GM12878 (cell line): ENCODE measurements around the gene AVEN. TPM values are rescaled to one million over a fixed set of nuclear protein-coding genes. Genes with fewer than 3 reads are reported as not detected.
A peak's percentile ranks its signal among the peaks of the same experiment; 100 is the strongest.

Source experiments
- ATAC-seq: fragments of 200-7000 bp; cut with Tn5 transposase; 3 replicates; pipeline ENCODE4 v1.9.1; 2020; ENCODE audit warnings: mild to moderate bottlenecking, moderate library complexity
- BruUV-seq: library from RNA; stranded (reverse); fragments of 400-500 nt; replicated peaks from 2 replicates; lab custom pipeline; 2021; lab: Mats Ljungman, UMichigan
- CTCF ChIA-PET: fragments of 300-600 bp; sonication (Branson Sonifier 250); formaldehyde crosslinking; extraction: SDS; loops from one replicate; lab custom pipeline; 2021; ENCODE audit warnings: inconsistent platforms; lab: Yijun Ruan, JAX
- POLR2A ChIA-PET: fragments of 350-600 bp; formaldehyde crosslinking; extraction: SDS; loops from one replicate; lab custom pipeline; 2021; ENCODE audit warnings: inconsistent platforms; lab: Charles Lee
- RAD21 ChIA-PET: fragments of 300-600 bp; sonication (Branson Sonifier 250); formaldehyde crosslinking; loops from one replicate; lab custom pipeline; 2023; ENCODE audit warnings: antibody characterized with exemption; ENCODE audit not compliant: unreplicated experiment; lab: Charles Lee
- SMC1A ChIA-PET: fragments of 300-600 bp; sonication (Branson Sonifier 250); formaldehyde crosslinking; loops from one replicate; lab custom pipeline; 2023; ENCODE audit not compliant: unreplicated experiment, uncharacterized antibody; lab: Charles Lee
- DNase-seq: peaks from one replicate; pipeline ENCODE4 v3.0.0-alpha.2; 2011; ENCODE audit warnings: low read depth, low spot score
- FAIRE-seq: peaks from 3 replicates; lab custom pipeline; 2011; peaks lifted over from hg19 to GRCh38; lab: Jason Lieb, UNC
- H2AFZ ChIP-seq: 2 replicates; pipeline ENCODE4 v1.6.0; 2011; ENCODE audit warnings: low read depth, low read length, control low read depth; ENCODE audit not compliant: control insufficient read depth
- H3K27ac ChIP-seq: 2 replicates; pipeline ENCODE4 v1.5.1; 2011; ENCODE audit warnings: control low read depth; ENCODE audit not compliant: control insufficient read depth, insufficient read depth
- H3K27me3 ChIP-seq, 2 experiments: replicated peaks in 1 of 2; 2 replicates each; pipeline versions ENCODE4 v1.6.0 to v1.6.1; 2011; ENCODE audit warnings: low read length in 1 of 2; ENCODE audit not compliant: control insufficient read depth in 2 of 2, insufficient read depth in 2 of 2
- H3K36me3 ChIP-seq, 2 experiments: 2 replicates each; pipeline ENCODE4 v1.5.1; 2011; ENCODE audit warnings: low read length in 1 of 2; ENCODE audit not compliant: control insufficient read depth in 2 of 2, insufficient read depth in 2 of 2
- H3K4me1 ChIP-seq: 2 replicates; pipeline ENCODE4 v1.6.1; 2011; ENCODE audit warnings: mild to moderate bottlenecking, low read length, moderate library complexity, mixed read lengths; ENCODE audit not compliant: control insufficient read depth, insufficient read depth
- H3K4me2 ChIP-seq: 2 replicates; pipeline ENCODE4 v1.6.0; 2011; ENCODE audit warnings: control low read depth; ENCODE audit not compliant: control insufficient read depth, insufficient read depth
- H3K4me3 ChIP-seq: fragments of 200-600 bp; sonication (generic); 2 replicates; pipeline ENCODE4 v1.5.1; 2016
- H3K79me2 ChIP-seq: 2 replicates; pipeline ENCODE4 v1.6.0; 2011; ENCODE audit warnings: low read length; ENCODE audit not compliant: control insufficient read depth, insufficient read depth
- H3K9ac ChIP-seq: 2 replicates; pipeline ENCODE4 v1.8.0; 2011; ENCODE audit warnings: low read length, control low read depth, mixed read lengths; ENCODE audit not compliant: control insufficient read depth, insufficient read depth
- H3K9me3 ChIP-seq: replicated peaks from 3 replicates; pipeline ENCODE4 v1.5.1; 2011; ENCODE audit warnings: mild to moderate bottlenecking, low read length; ENCODE audit not compliant: control insufficient read depth, insufficient read depth
- H4K20me1 ChIP-seq: 2 replicates; pipeline ENCODE4 v1.6.0; 2011; ENCODE audit not compliant: control insufficient read depth, insufficient read depth
- ATF7 ChIP-seq: fragments of 450-650 bp; IDR thresholded peaks from 2 replicates; pipeline ENCODE4 v1.6.1; 2016; ENCODE audit warnings: low read depth, mild to moderate bottlenecking
- BMI1 ChIP-seq: fragments of 450-650 bp; IDR thresholded peaks from 2 replicates; pipeline ENCODE4 v1.6.1; 2016; ENCODE audit warnings: mild to moderate bottlenecking, moderate library complexity, borderline replicate concordance
- CTCF ChIP-seq, 3 experiments: IDR thresholded peaks in 2 of 3; conservative IDR thresholded peaks in 1 of 3; 2 replicates each; pipeline ENCODE4 v1.5.1; 2011; ENCODE audit warnings: low read depth in 3 of 3, low read length in 3 of 3, mild to moderate bottlenecking in 3 of 3, control low read depth in 2 of 3, moderate library complexity in 2 of 3, inconsistent platforms in 1 of 3, mixed read lengths in 1 of 3; ENCODE audit not compliant: control insufficient read depth in 2 of 3, insufficient read depth in 1 of 3; ENCODE audit errors: extremely low read depth in 1 of 3
- SMARCA5 ChIP-seq: fragments of 450-650 bp; IDR thresholded peaks from 2 replicates; pipeline ENCODE4 v1.6.1; 2017; ENCODE audit warnings: mild to moderate bottlenecking
- WGBS: methylation state at CpG from one replicate; pipeline ENCODE4 v1.1.6; 2016; ENCODE audit warnings: low lambda C conversion rate; ENCODE audit not compliant: insufficient replicate concordance, insufficient coverage; ENCODE audit errors: missing lambda C conversion rate; 5-methylcytosine and 5-hydroxymethylcytosine counted together
- in situ Hi-C: fragments of 300-500 bp; cut with MboI; formaldehyde crosslinking; loops from 9 replicates; pipeline ENCODE4 v1.14.3; 2018; ENCODE audit warnings: mixed read lengths
- intact Hi-C: fragments of 100-400 bp; cut with micrococcal nuclease; formaldehyde crosslinking; loops from one replicate; pipeline ENCODE4 v1.14.2; 2022; ENCODE audit not compliant: unreplicated experiment
- polyA plus RNA-seq, 11 experiments: library from polyadenylated mRNA; depleted of rRNA in 4 of 11; unstranded in 6 of 11; stranded (reverse) in 5 of 11; fragments of >200 nt; fragmentation: Nextera tagmentation in 4 of 11; fragmentation: Illumina TruSeq in 1 of 11; extraction: Ambion mirVana in 4 of 11; extraction: Trizol in 1 of 11; gene quantifications; 1 replicate in 1 of 11; 2 replicates in 10 of 11; pipeline versions ENCODE4 v1.2.1 to v1.2.3, GENCODE V29; 2011 to 2016; ENCODE audit warnings: inconsistent platforms in 2 of 11, missing spikeins in 2 of 11, low read depth in 1 of 11
- total RNA-seq, 4 experiments: library from RNA; depleted of rRNA in 3 of 4; stranded (reverse); fragments of >200 nt in 3 of 4; fragmentation: Illumina TruSeq in 1 of 4; extraction: Trizol in 1 of 4; gene quantifications; 2 replicates each; pipeline versions ENCODE4 v1.2.1 to v1.2.3, GENCODE V29; 2013 to 2021
- TF ChIP-seq, protein P1 (sequence below): IDR thresholded peaks from 2 replicates; pipeline ENCODE4 v1.6.1; 2011; ENCODE audit warnings: low read depth, low read length, improper control_type of control experiment, borderline replicate concordance
- TF ChIP-seq, protein P2 (sequence below): fragments of 450-650 bp; IDR thresholded peaks from 2 replicates; pipeline ENCODE4 v1.6.1; 2016; ENCODE audit warnings: mild to moderate bottlenecking, moderate library complexity, borderline replicate concordance

Gene AVEN
- total and polyA plus RNA-seq, 10 of the 15 experiments (the other 5 are each of a cell fraction or from before 2014, with no cell fraction given), result 1.4 to 15.1 (median 10.5) TPM

DNA sequence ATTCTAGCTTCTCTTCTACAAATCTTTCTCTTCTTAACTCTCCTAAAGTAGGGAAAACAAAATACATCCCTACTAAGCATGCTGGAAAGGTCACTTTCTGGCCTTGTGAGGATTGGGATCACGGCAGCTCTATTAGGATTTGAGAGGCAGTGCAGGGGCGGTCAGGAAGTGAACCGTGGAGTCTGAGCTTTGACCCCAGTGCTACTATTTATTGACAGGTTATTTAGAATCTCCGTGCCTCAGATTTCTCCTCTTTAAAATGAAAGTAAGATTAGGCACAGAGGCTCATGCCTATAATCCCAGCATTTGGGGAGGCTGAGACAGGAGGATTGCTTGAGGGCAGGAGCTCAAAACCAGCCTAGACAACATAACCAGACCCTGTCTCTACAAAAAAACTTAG lies 112.7 kb downstream of the AVEN start:
- no peaks in the 10 kb centered on the region for H3K4me1 ChIP-seq
- no peak overlapping the region for H3K27ac ChIP-seq
- TF ChIP-seq BMI1, result no peak
- no peak for TF ChIP-seq SMARCA5
- TF ChIP-seq, protein P1, sequence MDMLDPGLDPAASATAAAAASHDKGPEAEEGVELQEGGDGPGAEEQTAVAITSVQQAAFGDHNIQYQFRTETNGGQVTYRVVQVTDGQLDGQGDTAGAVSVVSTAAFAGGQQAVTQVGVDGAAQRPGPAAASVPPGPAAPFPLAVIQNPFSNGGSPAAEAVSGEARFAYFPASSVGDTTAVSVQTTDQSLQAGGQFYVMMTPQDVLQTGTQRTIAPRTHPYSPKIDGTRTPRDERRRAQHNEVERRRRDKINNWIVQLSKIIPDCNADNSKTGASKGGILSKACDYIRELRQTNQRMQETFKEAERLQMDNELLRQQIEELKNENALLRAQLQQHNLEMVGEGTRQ, result no peak
- 68% methylated on average over 4 of the region's 4 CpGs for WGBS
- ChIA-PET CTCF (no interaction called here), SMC1A (interaction anchor here (0.8 kb wide), 1 partner anchor 217 kb away, joined by 3 read pairs; no protein-coding TSS in a partner anchor), POLR2A (no interaction called here), RAD21 (no interaction called here)
- ATAC-seq, result no peak
- H3K4me2 ChIP-seq, result no peak overlapping the region
- BruUV-seq, result no TSS peak
- DNase-seq, result no peak
- in situ Hi-C loops, result no loop called here
- H3K36me3 ChIP-seq, result no peaks in the 10 kb centered on the region
- H2AFZ ChIP-seq, result no peak overlapping the region
- no peaks in the 10 kb centered on the region for H3K27me3 ChIP-seq
- no peak for FAIRE-seq
- H3K9ac ChIP-seq, result no peak overlapping the region
- H3K9me3 ChIP-seq, result no peaks in the 10 kb centered on the region
- intact Hi-C loops, result no loop called here
- no peak overlapping the region for H3K4me3 ChIP-seq
- no peaks in the 10 kb centered on the region for H3K79me2 ChIP-seq
- no peaks in the 10 kb centered on the region for H4K20me1 ChIP-seq

DNA sequence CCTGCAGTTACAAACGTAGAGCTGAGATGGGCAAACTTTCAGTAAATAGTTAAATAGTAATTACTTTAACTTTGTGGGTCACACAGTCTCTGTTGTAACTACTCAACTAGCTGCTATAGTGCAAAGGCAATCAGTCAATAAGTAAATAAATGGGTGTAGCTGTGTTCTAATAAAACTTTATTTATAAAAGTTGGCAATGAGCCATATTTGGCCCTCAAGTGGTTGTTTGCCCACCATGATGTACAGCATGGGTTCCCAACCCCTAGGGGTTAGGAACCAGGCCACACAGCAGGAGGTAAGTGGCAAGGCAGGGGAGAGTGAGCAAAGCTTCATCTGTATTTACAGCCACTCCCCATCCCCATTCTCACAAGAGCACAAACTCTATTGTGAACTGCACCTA lies 115.6 kb downstream of the AVEN start:
- BruUV-seq, result no TSS peak
- ATAC-seq (no peak), FAIRE-seq (no peak), DNase-seq (no peak)
- ChIA-PET POLR2A (no interaction called here), SMC1A (interaction anchor here (1.6 kb wide), 1 partner anchor 10 kb away, joined by 3 read pairs; no protein-coding TSS in a partner anchor), RAD21 (no interaction called here), CTCF (interaction anchor here (0.6 to 1.3 kb wide), 3 partner anchors 56 to 591 kb away, joined by 3 read pairs; no protein-coding TSS in a partner anchor)
- H3K4me2 ChIP-seq, result no peak overlapping the region
- no peak overlapping the region for H3K4me3 ChIP-seq
- intact Hi-C loops, result no loop called here
- in situ Hi-C loops, result no loop called here
- TF ChIP-seq, protein P2, sequence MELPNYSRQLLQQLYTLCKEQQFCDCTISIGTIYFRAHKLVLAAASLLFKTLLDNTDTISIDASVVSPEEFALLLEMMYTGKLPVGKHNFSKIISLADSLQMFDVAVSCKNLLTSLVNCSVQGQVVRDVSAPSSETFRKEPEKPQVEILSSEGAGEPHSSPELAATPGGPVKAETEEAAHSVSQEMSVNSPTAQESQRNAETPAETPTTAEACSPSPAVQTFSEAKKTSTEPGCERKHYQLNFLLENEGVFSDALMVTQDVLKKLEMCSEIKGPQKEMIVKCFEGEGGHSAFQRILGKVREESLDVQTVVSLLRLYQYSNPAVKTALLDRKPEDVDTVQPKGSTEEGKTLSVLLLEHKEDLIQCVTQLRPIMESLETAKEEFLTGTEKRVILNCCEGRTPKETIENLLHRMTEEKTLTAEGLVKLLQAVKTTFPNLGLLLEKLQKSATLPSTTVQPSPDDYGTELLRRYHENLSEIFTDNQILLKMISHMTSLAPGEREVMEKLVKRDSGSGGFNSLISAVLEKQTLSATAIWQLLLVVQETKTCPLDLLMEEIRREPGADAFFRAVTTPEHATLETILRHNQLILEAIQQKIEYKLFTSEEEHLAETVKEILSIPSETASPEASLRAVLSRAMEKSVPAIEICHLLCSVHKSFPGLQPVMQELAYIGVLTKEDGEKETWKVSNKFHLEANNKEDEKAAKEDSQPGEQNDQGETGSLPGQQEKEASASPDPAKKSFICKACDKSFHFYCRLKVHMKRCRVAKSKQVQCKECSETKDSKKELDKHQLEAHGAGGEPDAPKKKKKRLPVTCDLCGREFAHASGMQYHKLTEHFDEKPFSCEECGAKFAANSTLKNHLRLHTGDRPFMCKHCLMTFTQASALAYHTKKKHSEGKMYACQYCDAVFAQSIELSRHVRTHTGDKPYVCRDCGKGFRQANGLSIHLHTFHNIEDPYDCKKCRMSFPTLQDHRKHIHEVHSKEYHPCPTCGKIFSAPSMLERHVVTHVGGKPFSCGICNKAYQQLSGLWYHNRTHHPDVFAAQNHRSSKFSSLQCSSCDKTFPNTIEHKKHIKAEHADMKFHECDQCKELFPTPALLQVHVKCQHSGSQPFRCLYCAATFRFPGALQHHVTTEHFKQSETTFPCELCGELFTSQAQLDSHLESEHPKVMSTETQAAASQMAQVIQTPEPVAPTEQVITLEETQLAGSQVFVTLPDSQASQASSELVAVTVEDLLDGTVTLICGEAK, result peak; percentile 75
- TF ChIP-seq CTCF (IDR thresholded peaks at IDR 0.05 in 2 of 3, conservative IDR thresholded peaks at IDR 0.05 in 1 of 3; ENCODE audit: control insufficient read depth in 2 of 3, extremely low read depth in 1 of 3, insufficient read depth in 1 of 3, low read depth in 3 of 3, low read length in 3 of 3) (no peak), ATF7 (no peak)
- H3K4me1 ChIP-seq, result no peaks in the 10 kb centered on the region
- no peak overlapping the region for H3K9ac ChIP-seq
- H3K27ac ChIP-seq, result no peak overlapping the region
- no peaks in the 10 kb centered on the region for H3K79me2 ChIP-seq
- no peaks in the 10 kb centered on the region for H3K9me3 ChIP-seq
- H4K20me1 ChIP-seq, result no peaks in the 10 kb centered on the region
- 42% methylated on average over 1 of the region's 1 CpG for WGBS
- H2AFZ ChIP-seq, result no peak overlapping the region
- no peaks in the 10 kb centered on the region for H3K27me3 ChIP-seq
- no peaks in the 10 kb centered on the region for H3K36me3 ChIP-seq
